NCI-H1694 treated with DMSO at 0.1 percent for 48 hours (cell line): ENCODE measurements around the gene PYROXD2.
"Not testable (repeated sequence)": the region's sequence is repeated elsewhere in the genome, so short reads cannot be mapped to it uniquely, and the experiment has no call there.

Experiments used
- DNase-seq: peaks from one replicate; lab custom pipeline; 2025; lab: John Stamatoyannopoulos, UW

The PYROXD2 gene

DNA sequence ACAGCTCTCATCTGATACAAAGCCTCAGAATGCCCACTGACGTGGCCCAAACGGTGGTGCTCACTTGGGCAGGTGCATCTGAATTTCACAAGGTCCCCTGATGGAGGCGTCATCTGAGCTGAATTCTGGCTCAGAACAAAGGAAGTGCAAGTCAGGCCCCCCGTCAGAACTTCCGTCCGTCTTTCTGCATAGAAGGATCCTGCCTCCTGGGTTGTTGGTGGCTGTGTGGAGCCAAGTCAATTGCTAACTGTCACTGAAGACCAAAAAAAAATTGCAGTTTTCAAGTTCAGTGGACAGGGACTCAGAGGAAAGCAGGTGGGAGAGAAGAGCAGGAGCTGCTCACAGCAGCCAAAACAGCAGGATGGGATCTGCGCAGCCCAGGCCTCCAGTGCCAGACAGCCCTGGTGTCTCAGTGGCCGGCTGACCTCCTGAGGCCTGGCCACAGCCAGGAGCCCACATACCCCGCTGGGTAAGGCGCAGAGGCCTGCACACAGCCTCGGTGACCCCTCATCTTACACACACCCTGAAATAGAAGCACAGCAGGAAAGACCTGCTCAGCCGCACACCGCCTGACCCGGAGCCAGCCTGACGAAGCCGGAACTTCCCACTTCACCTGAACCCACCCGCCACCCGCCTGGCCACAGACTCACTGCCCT is 49.4 kb downstream of the PYROXD2 start:
- no peak for DNase-seq

DNA sequence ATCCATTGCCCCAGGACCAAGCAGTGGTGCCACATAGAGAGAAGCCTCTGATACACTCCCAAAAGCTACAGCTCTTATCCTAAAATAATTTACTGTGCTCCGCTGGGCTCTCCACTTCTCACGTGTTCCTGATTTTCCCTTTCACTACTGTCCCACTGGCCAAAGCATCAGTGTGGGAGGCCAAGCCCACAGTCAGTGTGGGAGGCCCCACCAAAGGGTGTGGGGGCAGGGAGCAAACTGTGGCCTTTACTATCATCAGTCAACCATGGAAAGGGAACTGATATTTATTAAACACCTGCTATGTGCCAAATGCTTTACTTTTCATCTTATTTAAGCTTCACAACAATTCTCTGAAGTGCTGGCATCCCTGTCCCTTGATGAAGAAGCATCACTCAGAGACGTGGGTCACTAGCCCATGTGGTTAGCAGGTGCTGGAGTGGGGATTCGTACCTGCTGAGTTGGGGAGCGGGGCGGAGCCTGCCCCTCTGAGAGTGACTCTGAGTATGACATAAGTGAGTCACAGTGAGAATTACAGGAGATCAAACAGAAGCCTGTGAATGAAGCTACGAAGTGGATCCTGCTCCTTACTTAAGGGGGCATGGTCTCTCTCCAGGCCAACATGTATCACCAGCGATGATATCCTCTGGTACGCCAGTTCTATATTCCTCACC is 50.4 kb downstream of the PYROXD2 start:
- DNase-seq, result no peak

- DNase-seq, result no peak
Observed at GRCh38 chr10:98363220-98363619, 51.8 kb downstream of the PYROXD2 start.

DNA sequence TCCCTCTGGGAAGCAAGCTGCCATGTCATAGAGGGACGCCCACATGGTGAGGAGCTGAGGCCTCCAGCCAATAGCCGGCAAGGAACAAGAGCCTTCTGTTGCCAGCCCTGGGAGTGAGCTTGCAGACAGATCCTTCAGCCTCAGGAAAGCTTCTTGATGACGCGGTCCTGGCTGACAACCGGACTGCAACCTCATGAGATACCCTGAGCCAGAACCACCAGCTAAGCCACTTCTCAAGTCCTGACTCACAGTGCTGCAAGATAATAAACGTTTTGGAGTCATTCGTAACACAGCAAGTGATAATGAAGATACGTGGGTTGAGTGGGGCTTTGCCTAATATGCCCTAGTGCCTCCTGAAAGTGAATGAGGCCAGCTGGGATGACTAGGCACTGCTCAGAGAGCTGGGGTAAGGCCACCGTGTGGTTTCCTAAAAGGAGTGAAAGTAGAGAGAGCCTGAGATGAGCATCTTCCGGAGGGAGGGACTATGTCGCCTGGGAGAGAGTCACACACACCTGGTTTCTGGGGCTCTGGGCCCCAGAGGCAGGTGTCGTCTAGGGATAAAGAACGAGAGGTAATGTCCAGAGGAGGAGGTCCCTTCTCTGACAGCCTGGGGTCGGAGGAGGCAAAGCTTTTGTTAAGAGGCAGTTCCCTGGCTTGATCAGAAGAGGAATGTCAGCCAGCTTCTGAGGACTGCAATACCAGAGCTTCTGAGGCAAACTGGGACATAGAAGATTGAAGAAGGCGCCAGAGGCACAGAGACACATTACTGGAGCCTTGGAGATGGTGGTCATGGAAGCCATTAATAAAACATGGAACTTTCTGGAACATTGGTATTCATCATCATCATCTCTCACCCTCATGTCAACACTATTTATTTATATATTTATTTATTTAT is 53.6 kb downstream of the PYROXD2 start:
- no peak for DNase-seq

DNA sequence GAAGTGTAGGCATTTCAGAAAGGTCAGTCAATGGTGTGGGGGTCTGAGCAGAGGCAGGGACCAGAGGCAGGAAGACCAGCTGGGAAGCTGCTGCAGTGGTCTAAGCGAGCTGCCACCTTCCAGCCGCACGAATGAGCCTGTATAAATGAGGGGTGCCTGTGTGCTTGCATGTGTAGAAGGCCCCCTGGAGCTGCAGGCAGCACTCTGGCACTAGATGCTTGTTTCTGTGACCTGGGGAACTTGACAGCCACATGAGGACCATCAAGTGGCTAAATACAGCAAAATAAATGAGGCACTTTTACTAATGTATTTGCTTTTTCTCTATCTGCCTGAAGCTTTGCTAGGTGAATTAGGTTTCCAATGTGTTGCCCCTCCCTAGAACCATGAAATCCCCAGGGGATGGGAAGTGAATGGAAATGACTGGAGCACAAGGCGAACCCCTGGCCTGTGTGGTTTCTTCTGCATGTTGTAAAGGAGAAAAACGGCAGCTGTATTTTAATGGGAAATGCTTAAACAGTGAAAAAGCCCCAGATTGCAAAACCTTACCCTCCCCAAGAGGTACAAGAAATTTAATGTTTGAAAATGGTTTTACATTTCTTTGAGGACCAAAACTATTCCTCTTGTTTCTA is 57.7 kb downstream of the PYROXD2 start:
- no peak for DNase-seq

- no peak for DNase-seq
Observed at GRCh38 chr10:98354491-98354890, 60.5 kb downstream of the PYROXD2 start.

DNA sequence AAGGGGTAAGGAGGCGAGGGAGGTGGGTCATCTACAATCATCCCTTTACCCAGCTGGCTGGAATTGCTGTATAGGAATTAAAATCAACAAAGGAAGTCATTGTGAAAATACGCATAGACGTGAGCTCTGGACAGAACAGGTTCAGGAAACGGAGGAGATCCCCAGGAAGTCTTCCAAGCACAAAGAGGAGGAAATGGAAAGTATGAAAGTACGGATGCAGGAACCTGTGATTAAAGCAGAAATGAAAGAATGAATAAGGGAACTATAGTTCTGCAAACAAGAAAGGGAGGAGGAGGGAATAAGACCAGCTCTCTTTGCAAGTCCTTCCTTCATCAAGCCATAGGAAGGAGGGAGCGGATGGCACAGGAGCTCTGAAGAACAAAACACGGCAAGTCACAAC is 61.8 kb downstream of the PYROXD2 start:
- DNase-seq, result no peak

GRCh38 chr10:98351831-98352402 is 63.1 kb downstream of the PYROXD2 start:
- DNase-seq, result no peak

DNA sequence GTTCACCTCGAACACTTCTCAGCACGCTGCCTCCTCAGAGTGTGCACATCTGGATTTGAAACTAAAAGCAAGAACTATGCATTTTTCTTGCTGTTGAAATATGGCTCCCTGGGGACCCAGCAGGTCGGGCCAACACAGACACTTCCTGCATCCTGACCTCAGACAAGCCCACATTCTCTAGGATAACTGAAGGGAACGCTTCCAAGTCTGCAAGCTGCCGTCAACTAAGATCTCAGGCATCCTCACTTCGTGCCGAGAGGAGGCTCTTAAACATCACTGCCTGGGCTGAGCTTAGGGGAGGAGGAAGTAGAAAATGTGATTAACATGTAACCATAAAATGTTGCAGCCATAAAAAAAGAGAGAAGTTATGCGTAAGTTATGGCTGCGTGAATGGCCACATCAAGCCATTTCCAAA is 65.5 kb downstream of the PYROXD2 start:
- DNase-seq, result no peak

DNA sequence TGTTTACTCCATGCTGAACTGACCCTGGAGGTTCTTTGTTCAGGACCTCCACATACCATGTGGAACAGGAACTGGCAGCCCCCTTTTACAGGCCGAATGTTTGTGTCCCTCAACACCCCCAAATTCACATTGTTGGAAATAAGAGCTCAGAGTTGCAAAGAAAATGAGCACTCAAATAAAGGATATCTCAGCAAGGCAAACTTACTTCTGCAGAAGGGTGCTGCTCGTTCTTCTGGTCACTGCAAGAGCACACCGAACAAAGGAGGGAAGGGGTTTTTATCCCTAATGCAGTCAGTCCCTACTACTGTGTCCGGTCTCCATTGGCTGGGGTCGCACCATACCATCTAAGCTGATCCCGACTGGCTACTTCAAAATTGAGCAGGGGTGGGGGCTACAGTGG is 68.1 kb downstream of the PYROXD2 start:
- no peak for DNase-seq

DNA sequence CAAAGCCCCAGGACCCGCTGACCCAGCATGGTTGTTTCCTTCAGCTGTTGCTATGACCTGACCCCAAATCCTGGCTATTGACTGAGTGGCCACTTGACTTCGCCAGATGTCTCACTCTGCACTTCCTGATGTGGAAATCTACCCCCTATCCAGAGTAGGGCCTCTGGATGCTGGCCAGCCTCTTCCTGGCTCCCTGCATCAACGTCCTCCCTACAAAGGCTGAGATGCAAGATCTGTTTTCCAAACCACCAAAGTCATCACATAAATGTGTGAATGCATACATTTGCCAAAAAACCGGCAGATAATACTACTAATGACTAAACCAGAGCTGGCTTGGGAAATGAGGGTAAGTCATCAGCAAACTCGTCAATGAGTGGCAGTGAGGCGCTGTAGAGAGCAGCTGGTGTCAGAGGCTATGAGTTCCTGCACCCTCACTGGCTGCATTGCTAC is 70.4 kb downstream of the PYROXD2 start:
- no peak for DNase-seq

DNA sequence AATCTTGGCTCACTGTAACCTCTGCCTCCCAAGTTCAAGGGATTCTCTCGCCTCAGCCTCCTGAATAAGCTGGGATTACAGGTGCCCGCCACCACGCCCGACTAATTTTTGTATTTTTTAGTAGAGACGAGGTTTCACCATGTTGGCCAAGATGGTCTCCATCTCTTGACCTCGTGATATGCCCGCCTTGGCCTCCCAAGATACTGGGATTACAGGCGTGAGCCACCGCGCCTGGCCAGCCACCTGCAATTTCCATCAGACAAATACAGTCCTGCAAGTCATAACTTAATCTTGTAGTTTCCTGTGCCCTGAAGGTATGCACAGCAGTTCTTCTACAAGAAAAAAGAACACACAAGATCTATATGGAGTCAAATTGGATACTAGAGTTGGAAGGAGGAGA is 73.3 kb downstream of the PYROXD2 start:
- not testable (repeated sequence) for DNase-seq

DNA sequence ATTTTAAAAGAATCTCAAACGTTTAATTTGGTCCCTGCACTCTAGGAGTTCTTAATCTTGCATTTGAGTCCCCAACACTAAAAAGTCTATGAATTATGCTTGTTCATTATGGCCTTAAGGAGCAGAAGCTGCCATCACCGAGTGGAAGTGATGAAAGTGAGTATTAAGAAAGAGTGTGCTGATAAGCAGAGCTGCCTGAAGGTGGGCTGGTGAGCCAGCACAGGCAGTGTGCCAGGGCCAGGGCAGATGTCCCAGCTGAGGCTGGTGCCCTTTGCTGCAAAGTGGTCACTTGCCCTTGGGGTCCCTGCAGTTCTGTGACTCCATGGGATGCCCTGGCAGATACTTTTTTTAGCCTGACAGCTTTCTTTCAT is 74.1 kb downstream of the PYROXD2 start:
- DNase-seq, result no peak

DNA sequence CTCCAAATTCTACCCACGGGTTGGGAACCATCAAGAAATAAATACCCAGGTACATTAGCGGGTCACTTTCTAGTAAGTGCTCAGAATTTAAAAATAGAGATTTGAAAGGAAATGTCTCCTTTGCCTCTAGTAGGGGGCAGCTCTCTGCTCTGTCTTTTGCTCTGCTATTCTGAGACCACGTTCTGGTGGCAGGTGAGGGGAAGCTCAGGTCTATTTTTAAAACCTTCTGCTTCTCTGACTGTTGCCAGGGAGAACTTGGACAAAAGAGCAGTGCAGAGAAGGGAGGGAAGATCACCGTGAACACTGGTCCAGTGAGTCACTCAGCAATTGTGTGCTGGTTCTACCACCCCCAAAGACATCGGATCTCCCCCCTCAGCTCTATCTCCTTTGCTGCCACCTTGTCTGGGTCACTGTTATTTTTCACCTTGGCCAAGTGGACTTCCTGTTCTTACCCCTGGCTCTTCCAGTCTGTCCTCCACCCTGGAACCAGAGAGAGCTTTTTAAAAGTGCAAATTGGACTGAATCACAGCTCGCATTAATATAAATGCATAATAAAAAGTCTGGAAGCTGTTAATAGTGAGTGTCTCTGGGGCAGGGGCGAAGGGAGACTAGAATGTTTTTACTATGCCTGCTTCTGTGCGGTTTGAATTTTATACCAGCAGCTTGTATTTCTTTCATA is 74.6 kb downstream of the PYROXD2 start:
- DNase-seq, result no peak

- no peak for DNase-seq
Observed at GRCh38 chr10:98339799-98340198, 75.2 kb downstream of the PYROXD2 start.

GRCh38 chr10:98338896-98339295 is 76.1 kb downstream of the PYROXD2 start:
- no peak for DNase-seq

GRCh38 chr10:98338318-98338717 is 76.7 kb downstream of the PYROXD2 start:
- no peak for DNase-seq

GRCh38 chr10:98337484-98337883 is 77.5 kb downstream of the PYROXD2 start:
- no peak for DNase-seq
